ENCODE data around the gene CARMIL1. TPM values are rescaled to one million over a fixed set of nuclear protein-coding genes. Genes with fewer than 3 reads are reported as not detected.

Gene CARMIL1
- total and polyA plus RNA-seq, 11 donors: 2.4 to 9.1 (median 5.3) TPM

GRCh38 chr6:25351485-25351884 lies 72.3 kb downstream of the CARMIL1 start:
- WGBS, 4 donors: 80 to 84% (median 81%) methylated on average over 6 of the region's 6 CpGs
- intact Hi-C loops (cut with DNase I): no loop called here

GRCh38 chr6:25352285-25352684 lies 73.1 kb downstream of the CARMIL1 start:
- TF ChIP-seq POLR2A (IDR thresholded peaks at IDR 0.05): no peak
- TF ChIP-seq CTCF (IDR thresholded peaks at IDR 0.05): no peak
- Histone ChIP-seq H3K27ac (no peak overlapping the region), H3K36me3 (no peaks in the 10 kb centered on the region), H3K27me3 (no peaks in the 10 kb centered on the region), H3K4me1 (peaks cover 0 to 30% (median 0%) of the 10 kb centered on the region in 12 donors), H3K4me3 (no peak overlapping the region), H3K9me3 (no peaks in the 10 kb centered on the region)
- no peak for ATAC-seq
- intact Hi-C loops (cut with DNase I): no loop called here
- WGBS, 4 donors: 71 to 73% (median 72%) methylated on average over 2 of the region's 2 CpGs
- DNase-seq: no peak

More at GRCh38 chr6:25351485-25351884, 72.3 kb downstream of the CARMIL1 start:
- Histone ChIP-seq H3K4me3 (no peak overlapping the region), H3K4me1 (peaks cover 0 to 32% (median 0%) of the 10 kb centered on the region in 12 donors), H3K27ac (no peak overlapping the region), H3K9me3 (no peaks in the 10 kb centered on the region), H3K36me3 (no peaks in the 10 kb centered on the region), H3K27me3 (no peaks in the 10 kb centered on the region)
- ATAC-seq (no peak), DNase-seq (no peak)
- TF ChIP-seq POLR2A (IDR thresholded peaks at IDR 0.05) (no peak), CTCF (IDR thresholded peaks at IDR 0.05) (no peak)

DNA sequence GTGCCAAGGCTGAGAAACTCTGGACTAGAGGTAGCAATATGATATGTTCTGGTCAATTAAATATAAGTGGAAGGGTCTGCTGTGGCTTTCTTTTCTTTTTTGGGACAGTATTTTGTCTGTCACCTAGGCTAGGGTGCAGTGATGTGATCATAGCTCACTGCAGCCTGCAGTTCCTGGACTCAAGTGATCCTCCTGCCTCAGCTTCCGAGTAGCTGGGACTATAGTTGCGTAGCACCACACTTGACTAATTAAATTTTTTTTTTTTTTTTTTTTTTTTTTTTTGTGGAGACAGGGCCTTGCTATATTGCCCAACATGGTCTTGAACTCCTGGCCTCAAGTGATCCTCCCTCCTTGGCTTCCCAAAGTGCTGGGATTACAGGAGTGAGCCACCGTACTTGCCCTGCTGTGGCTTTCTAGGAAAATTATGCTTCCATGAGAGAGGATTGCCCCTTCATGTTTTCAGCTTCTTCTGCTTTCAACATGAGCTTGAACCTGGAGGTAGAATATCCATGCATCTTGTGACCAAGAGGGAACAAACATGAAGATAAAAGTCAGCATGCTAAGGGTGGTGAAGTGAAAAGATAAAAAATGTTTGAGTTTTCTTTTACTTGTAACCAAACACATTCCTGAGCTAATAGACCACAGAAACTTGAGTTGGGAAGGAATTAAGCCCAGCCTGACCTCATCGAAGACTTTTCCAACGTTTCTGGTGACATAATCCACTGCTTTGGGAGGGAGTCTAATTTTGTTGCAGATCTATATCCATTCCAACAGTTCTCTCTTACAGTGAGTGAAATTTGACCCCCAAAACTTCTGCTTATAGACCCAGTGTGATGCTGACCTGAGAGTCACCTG lies 75.1 kb downstream of the CARMIL1 start:
- H3K4me3 ChIP-seq: no peak overlapping the region
- TF ChIP-seq CTCF (IDR thresholded peaks at IDR 0.05) (no peak), POLR2A (IDR thresholded peaks at IDR 0.05) (no peak)
- H3K4me1 ChIP-seq: peaks cover 0 to 38% (median 3%) of the 10 kb centered on the region in 12 donors
- 73 to 77% (median 74%) methylated on average over 5 of the region's 5 CpGs for WGBS, 4 donors
- H3K36me3 ChIP-seq: no peaks in the 10 kb centered on the region
- no peaks in the 10 kb centered on the region for H3K27me3 ChIP-seq
- peak overlapping the region in 2 of 12 donors; percentile 13 to 27 for H3K27ac ChIP-seq
- intact Hi-C loops (cut with DNase I): no loop called here
- H3K9me3 ChIP-seq: no peaks in the 10 kb centered on the region
- DNase-seq (no peak), ATAC-seq (peak in 2 of 4 donors; percentile 22 to 47)

GRCh38 chr6:25359191-25359861 lies 80.2 kb downstream of the CARMIL1 start:
- Histone ChIP-seq H3K36me3 (no peaks in the 10 kb centered on the region), H3K9me3 (no peaks in the 10 kb centered on the region), H3K27ac (peak overlapping the region in 11 of 12 donors; percentile 36 to 81 (median 61)), H3K27me3 (no peaks in the 10 kb centered on the region), H3K4me3 (peak overlapping the region in 4 of 12 donors; percentile 6 to 25 (median 14)), H3K4me1 (peaks cover 0 to 39% (median 13%) of the 10 kb centered on the region in 12 donors)
- TF ChIP-seq POLR2A (IDR thresholded peaks at IDR 0.05) (no peak), CTCF (IDR thresholded peaks at IDR 0.05) (no peak)
- WGBS, 4 donors: 37 to 49% (median 44%) methylated on average over 5 to 6 of the region's 6 CpGs
- intact Hi-C loops (cut with DNase I): no loop called here
- peak; percentile 65 to 86 (median 73) for ATAC-seq
- peak in 3 of 5 donors; percentile 36 to 52 (median 52) for DNase-seq

Data from heart left ventricle (tissue), 16 donors.